Germinal center (tissue), 1 donor: ENCODE measurements around the gene BCL11B.

ENCODE experiments used
- DNase-seq: peaks from one replicate; pipeline ENCODE4 v3.0.0; 2012; ENCODE audit warnings: mixed read lengths, low spot score

BCL11B gene

GRCh38 chr14:99254328-99255009 lies 17.5 kb downstream of the BCL11B start:
- no peak for DNase-seq

GRCh38 chr14:99253890-99254289 lies 18.1 kb downstream of the BCL11B start:
- DNase-seq, result no peak

- DNase-seq, result no peak
Measured at GRCh38 chr14:99252940-99253868, 18.8 kb downstream of the BCL11B start.

- no peak for DNase-seq
Measured at GRCh38 chr14:99252443-99252939, 19.5 kb downstream of the BCL11B start.

- no peak for DNase-seq
Measured at GRCh38 chr14:99251721-99252120, 20.3 kb downstream of the BCL11B start.

- DNase-seq, result no peak
Measured at GRCh38 chr14:99250636-99251208, 21.3 kb downstream of the BCL11B start.

- DNase-seq, result no peak
Measured at GRCh38 chr14:99249389-99249788, 22.6 kb downstream of the BCL11B start.

GRCh38 chr14:99248761-99249171 lies 23.2 kb downstream of the BCL11B start:
- no peak for DNase-seq

GRCh38 chr14:99247772-99248171 lies 24.2 kb downstream of the BCL11B start:
- no peak for DNase-seq

GRCh38 chr14:99247101-99247729 lies 24.8 kb downstream of the BCL11B start:
- no peak for DNase-seq

- no peak for DNase-seq
Measured at GRCh38 chr14:99246536-99247097, 25.4 kb downstream of the BCL11B start.

- no peak for DNase-seq
Measured at GRCh38 chr14:99245564-99246511, 26.2 kb downstream of the BCL11B start.

GRCh38 chr14:99244941-99245563 lies 26.9 kb downstream of the BCL11B start:
- no peak for DNase-seq

- no peak for DNase-seq
Measured at GRCh38 chr14:99244367-99244901, 27.6 kb downstream of the BCL11B start.

GRCh38 chr14:99242816-99243721 lies 28.9 kb downstream of the BCL11B start:
- no peak for DNase-seq

- DNase-seq, result no peak
Measured at GRCh38 chr14:99242238-99242637, 29.8 kb downstream of the BCL11B start.

GRCh38 chr14:99241325-99242010 lies 30.5 kb downstream of the BCL11B start:
- DNase-seq, result no peak

- DNase-seq, result no peak
Measured at GRCh38 chr14:99240627-99241324, 31.2 kb downstream of the BCL11B start.
